Measurements from ENCODE around the gene PRAMEF9. TPM values are rescaled to one million over a fixed set of nuclear protein-coding genes. Genes with fewer than 3 reads are reported as not detected.
"Not testable (repeated sequence)": the region's sequence is repeated elsewhere in the genome, so short reads cannot be mapped to it uniquely, and the experiment has no call there.

The PRAMEF9 gene
- total RNA-seq: not detected
- long read RNA-seq: 0 reads

- H3K9me3 ChIP-seq; H3K27me3 ChIP-seq (ENCODE audit: low read depth); intact Hi-C loops (cut with DNase I); H3K4me1 ChIP-seq; DNase-seq; H3K36me3 ChIP-seq; H3K4me3 ChIP-seq; H3K27ac ChIP-seq; ATAC-seq: not testable (repeated sequence)
Observed at GRCh38 chr1:13171548-13171947, at the start of gene PRAMEF9. PRAMEF9 (plus strand) TSS chr1:13171848; CDS start chr1:13175281, 3,433 bp downstream.

- H3K27ac ChIP-seq; H3K36me3 ChIP-seq; H3K9me3 ChIP-seq; H3K4me3 ChIP-seq; DNase-seq; H3K4me1 ChIP-seq; H3K27me3 ChIP-seq (ENCODE audit: low read depth); intact Hi-C loops (cut with DNase I); ATAC-seq: not testable (repeated sequence)
Observed at GRCh38 chr1:13155909-13156308, 15.7 kb upstream of the PRAMEF9 start, which contains the start of gene PRAMEF26. PRAMEF26 (minus strand) TSS chr1:13156009; CDS start chr1:13153095, 2,914 bp downstream.

DNA sequence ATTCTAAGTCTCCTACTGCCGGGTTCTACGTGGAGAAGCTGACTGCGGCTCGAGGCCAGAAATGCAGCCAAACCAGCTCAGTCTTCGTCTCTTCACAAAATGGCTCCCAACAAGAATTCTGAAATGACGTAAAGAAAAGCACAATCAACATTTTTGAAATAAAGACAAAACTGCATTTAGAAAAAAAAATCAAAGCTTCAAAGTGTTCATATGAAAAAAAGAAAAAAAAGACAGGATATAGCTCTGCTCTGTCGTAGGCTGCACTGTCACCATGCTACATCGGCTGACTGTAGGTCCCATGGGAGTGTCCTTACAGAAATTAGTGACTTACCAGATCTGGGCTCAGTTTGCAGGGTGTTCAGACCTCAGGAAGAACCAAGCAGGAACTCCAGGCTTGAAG is 6.1 kb upstream of the PRAMEF9 start, which contains the start of gene HNRNPCL4:
Gene HNRNPCL4, minus strand, starts transcription at position 101 of the 400 bp plus-strand sequence. CDS start 164 bp downstream, outside the sequence.
- DNase-seq; H3K36me3 ChIP-seq; H3K4me3 ChIP-seq; H3K4me1 ChIP-seq; intact Hi-C loops (cut with DNase I); H3K27ac ChIP-seq; H3K9me3 ChIP-seq; H3K27me3 ChIP-seq (ENCODE audit: low read depth); ATAC-seq: not testable (repeated sequence)

GRCh38 chr1:13201309-13201708 is 29.7 kb downstream of the PRAMEF9 start, which contains the start of gene PRAMEF13:
PRAMEF13 (minus strand) TSS chr1:13201409; CDS start chr1:13199589, 1,820 bp downstream.
- H3K36me3 ChIP-seq; H3K9me3 ChIP-seq; H3K27ac ChIP-seq; intact Hi-C loops (cut with DNase I); DNase-seq; ATAC-seq; H3K27me3 ChIP-seq (ENCODE audit: low read depth); H3K4me1 ChIP-seq; H3K4me3 ChIP-seq: not testable (repeated sequence)

DNA sequence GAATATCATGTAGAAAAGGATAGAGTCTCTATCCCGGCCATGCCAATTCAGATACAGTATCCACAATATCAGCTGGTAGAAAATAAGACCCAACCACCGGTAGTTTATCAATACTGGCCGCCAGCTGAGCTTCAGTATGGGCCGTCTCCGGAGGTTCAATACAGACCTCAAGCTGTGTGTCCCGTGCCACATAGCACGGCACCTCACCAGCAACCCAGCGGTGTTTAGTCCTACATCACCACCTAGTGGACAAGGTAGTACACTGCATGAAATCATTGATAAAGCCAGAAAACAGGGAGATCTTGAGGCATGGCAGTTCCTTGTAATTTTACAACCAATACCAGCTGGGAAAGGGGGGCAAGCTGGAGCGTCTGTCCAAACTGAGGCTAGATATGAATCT is 37.1 kb downstream of the PRAMEF9 start:
- ATAC-seq; H3K9me3 ChIP-seq; H3K4me3 ChIP-seq; H3K27me3 ChIP-seq (ENCODE audit: low read depth); H3K36me3 ChIP-seq; H3K4me1 ChIP-seq; intact Hi-C loops (cut with DNase I); DNase-seq; H3K27ac ChIP-seq: not testable (repeated sequence)

GRCh38 chr1:13216619-13217018 is 45.0 kb downstream of the PRAMEF9 start:
- H3K4me3 ChIP-seq; DNase-seq; H3K27me3 ChIP-seq (ENCODE audit: low read depth); intact Hi-C loops (cut with DNase I); H3K27ac ChIP-seq; H3K4me1 ChIP-seq; H3K9me3 ChIP-seq; H3K36me3 ChIP-seq; ATAC-seq: not testable (repeated sequence)

DNA sequence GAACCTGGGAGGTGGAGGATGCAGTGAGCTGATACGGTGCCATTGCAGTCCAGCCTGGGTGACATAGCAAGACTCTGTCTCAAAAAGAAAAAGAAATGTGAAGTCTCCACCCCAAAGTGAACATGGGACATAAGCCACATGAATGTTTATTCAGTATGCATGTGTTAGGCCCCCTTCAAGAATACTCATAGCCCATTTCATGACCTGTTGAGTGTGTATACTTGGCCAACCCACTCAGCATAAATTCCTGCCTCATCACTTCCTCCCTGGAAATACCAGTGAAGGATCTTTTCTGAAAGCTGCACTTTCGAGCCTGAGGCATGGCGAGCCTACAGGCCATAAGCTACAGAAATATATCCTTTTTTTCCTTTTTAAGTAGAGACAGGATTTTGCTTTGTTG is 47.6 kb downstream of the PRAMEF9 start:
- H3K36me3 ChIP-seq; H3K27me3 ChIP-seq (ENCODE audit: low read depth); H3K4me3 ChIP-seq; H3K9me3 ChIP-seq; intact Hi-C loops (cut with DNase I); H3K4me1 ChIP-seq; DNase-seq; H3K27ac ChIP-seq: not testable (repeated sequence)
- peak in 1 of 2 donors; percentile 54 for ATAC-seq

GRCh38 chr1:13222788-13223187 is 51.1 kb downstream of the PRAMEF9 start:
- H3K36me3 ChIP-seq; H3K9me3 ChIP-seq; intact Hi-C loops (cut with DNase I); H3K4me1 ChIP-seq; H3K27ac ChIP-seq; ATAC-seq; H3K4me3 ChIP-seq; DNase-seq; H3K27me3 ChIP-seq (ENCODE audit: low read depth): not testable (repeated sequence)

DNA sequence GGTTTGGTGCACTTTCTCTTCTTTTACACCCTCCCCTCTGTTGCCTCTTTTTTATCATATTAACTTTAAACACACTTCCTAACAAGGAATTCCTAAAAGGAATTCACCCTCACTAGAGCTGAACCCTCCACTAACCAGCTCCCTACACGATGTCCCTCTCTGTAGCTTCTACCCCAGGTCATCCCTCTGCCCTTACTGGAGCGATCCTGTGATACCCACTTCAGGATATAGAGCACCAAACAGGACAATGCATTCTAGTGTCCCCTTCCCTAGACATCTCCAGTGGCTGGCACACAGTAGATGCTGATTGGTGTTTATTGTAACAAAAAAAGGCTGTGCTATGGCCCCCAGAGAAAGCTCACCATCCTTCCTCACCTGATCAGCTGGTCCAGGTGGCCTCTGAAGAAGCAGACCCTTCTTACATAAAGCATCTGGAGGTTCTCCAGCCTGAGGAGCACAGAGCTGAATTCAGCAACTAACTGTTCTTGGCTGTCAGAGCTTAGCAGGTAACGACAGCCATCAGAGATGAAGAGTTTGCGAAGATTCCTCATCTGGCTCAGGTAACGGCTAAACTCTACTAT is 52.9 kb downstream of the PRAMEF9 start:
- Histone ChIP-seq H3K36me3 (no peaks in the 10 kb centered on the region), H3K4me3 (no peak overlapping the region), H3K9me3 (no peaks in the 10 kb centered on the region), H3K4me1 (no peaks in the 10 kb centered on the region), H3K27me3 (ENCODE audit: low read depth) (no peaks in the 10 kb centered on the region), H3K27ac (no peak overlapping the region)
- DNase-seq (no peak), ATAC-seq (peak in 1 of 2 donors; percentile 41)
- intact Hi-C loops (cut with DNase I): no loop called here
- no peak for TF ChIP-seq CTCF (IDR thresholded peaks at IDR 0.05)

- H3K27me3 ChIP-seq (ENCODE audit: low read depth); H3K4me3 ChIP-seq; H3K36me3 ChIP-seq; intact Hi-C loops (cut with DNase I); DNase-seq; H3K27ac ChIP-seq; H3K4me1 ChIP-seq; H3K9me3 ChIP-seq: not testable (repeated sequence)
- ATAC-seq: peak; percentile 21 to 36
Observed at GRCh38 chr1:13225675-13226204, 54.1 kb downstream of the PRAMEF9 start, which contains the start of gene PRAMEF18. PRAMEF18 (minus strand) TSS chr1:13226154; CDS start chr1:13226106, 48 bp downstream.

DNA sequence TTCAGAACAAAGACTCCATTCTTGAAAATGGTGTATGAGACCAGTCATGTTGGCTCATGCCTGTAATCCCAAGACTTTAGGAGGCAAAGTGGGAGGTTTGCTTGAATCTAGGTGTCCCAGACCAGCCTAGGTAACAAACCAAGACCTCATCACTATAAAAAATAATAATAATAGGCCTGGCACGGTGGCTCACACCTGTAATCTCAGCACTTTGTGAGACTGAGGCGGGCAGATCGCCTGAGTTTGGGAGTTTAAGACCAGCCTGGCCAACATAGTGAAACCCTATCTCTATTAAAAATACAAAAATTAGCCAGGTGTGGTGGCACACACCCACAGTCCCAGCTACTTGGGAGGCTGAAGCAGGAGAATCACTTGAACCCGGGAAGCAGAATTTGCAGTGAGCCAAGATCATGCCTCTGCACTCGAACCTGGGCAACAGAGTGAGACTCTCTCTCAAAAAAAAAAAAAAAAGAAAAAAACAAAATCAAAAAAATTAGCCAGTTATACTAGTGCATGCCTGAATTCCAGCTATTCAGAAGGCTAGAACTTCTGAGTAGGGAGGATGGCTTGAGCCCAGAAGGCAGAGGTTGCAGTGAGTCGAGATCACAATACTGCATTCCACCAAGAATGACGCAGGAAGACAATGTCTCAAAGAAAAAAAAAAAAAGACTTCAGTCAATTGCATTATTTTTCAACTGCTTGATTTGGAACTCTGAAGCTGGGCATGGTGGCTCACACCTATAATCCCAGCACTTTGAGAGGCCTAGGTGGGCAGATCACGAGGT is 55.8 kb downstream of the PRAMEF9 start:
- DNase-seq; intact Hi-C loops (cut with DNase I); H3K36me3 ChIP-seq; H3K9me3 ChIP-seq; ATAC-seq; H3K4me3 ChIP-seq; H3K27me3 ChIP-seq (ENCODE audit: low read depth); H3K27ac ChIP-seq; H3K4me1 ChIP-seq: not testable (repeated sequence)

Measured in lower lobe of right lung (tissue), 2 donors.